Measurements from ENCODE around the gene POLG2. TPM values are rescaled to one million over a fixed set of nuclear protein-coding genes. Genes with fewer than 3 reads are reported as not detected.

POLG2 gene
- total and polyA plus RNA-seq, 2 donors from 2014 or later, result 9.0 to 18.4 TPM

DNA sequence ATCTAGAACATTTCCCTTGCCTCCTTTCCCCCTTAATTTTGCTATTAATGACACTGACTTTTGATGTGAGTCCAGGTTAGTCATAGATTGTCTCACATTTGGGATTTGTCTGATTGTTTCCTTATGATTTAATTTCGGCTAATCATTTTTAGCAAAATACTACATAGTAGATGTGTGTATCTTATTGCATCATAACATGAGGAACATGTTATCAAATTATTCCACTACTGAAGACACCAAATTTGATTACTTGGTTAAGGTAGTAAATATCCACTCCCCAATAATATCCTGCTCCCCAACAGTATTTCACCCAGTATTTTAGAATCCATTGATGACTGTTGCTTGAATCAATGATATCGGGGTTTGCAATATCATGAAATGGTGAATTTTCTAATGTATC is 2.7 kb downstream of the POLG2 start:
- FAIRE-seq, result no peak
- intact Hi-C loops (cut with DNase I), result loop anchor here (10.0 kb wide), 1 partner anchor 69 kb away; no protein-coding TSS in a partner anchor

DNA sequence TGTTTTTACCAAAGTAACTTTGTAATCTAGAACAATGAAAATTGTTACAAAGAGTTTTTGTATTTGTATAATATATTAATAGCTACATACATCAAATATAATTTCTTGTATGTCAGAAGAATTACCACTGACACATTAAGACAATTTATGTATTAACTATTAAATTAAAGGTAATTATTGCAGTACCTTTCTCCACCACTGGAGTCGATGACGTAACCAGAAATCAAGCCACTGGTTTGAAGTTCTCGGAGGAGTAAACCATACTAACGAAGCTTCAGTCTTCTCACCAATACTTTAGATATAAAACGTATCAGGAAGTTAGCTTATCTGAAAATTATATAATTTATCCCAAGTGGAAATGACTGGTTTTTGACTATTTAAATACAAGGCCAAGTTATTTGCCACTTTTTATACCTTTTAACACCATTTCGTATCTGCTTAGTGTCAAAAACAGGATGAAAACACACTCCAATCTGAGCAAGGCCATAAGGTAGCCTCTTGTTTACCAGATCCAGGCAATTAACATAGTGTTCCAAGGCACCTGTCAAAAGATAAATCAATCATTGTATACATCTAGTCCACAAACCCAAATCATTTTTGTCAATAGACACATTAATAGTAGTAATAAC is 4.3 kb downstream of the POLG2 start:
- Histone ChIP-seq H3K9ac (ENCODE audit: low read length in 3 of 3) (no peak overlapping the region), H3K9me3 (ENCODE audit: control insufficient read depth in 2 of 3, insufficient read depth in 1 of 3, low read length in 3 of 3) (no peaks in the 10 kb centered on the region), H3K4me1 (ENCODE audit: control insufficient read depth in 2 of 3, insufficient read depth in 2 of 3, low read depth in 1 of 3, low read length in 3 of 3) (peaks cover 0 to 7% (median 6%) of the 10 kb centered on the region in 3 donors), H3K27ac (ENCODE audit: low read depth in 2 of 2, low read length in 2 of 2) (no peak overlapping the region), H3K27me3 (ENCODE audit: control insufficient read depth, insufficient read depth, low read length) (no peaks in the 10 kb centered on the region), H3K36me3 (ENCODE audit: control insufficient read depth in 2 of 3, insufficient read depth in 3 of 3, low read length in 3 of 3) (peaks cover 5 to 22% (median 12%) of the 10 kb centered on the region in 3 donors), H3K4me3 (ENCODE audit: low read length in 3 of 3) (no peak overlapping the region)
- DNase-seq, result no peak
- FAIRE-seq, result no peak
- TF ChIP-seq, protein P1, sequence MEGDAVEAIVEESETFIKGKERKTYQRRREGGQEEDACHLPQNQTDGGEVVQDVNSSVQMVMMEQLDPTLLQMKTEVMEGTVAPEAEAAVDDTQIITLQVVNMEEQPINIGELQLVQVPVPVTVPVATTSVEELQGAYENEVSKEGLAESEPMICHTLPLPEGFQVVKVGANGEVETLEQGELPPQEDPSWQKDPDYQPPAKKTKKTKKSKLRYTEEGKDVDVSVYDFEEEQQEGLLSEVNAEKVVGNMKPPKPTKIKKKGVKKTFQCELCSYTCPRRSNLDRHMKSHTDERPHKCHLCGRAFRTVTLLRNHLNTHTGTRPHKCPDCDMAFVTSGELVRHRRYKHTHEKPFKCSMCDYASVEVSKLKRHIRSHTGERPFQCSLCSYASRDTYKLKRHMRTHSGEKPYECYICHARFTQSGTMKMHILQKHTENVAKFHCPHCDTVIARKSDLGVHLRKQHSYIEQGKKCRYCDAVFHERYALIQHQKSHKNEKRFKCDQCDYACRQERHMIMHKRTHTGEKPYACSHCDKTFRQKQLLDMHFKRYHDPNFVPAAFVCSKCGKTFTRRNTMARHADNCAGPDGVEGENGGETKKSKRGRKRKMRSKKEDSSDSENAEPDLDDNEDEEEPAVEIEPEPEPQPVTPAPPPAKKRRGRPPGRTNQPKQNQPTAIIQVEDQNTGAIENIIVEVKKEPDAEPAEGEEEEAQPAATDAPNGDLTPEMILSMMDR (IDR thresholded peaks at IDR 0.05; ENCODE audit: borderline replicate concordance, extremely low read depth, insufficient read depth), result no peak
- intact Hi-C loops (cut with DNase I), result loop anchor here (10.0 kb wide), 1 partner anchor 68 kb away; no protein-coding TSS in a partner anchor

More for the DNA sequence above, 2.7 kb downstream of the POLG2 start:
- TF ChIP-seq, protein P1 (IDR thresholded peaks at IDR 0.05; ENCODE audit: borderline replicate concordance, extremely low read depth, insufficient read depth), result no peak
- Histone ChIP-seq H3K4me3 (ENCODE audit: low read length in 3 of 3) (no peak overlapping the region), H3K27me3 (ENCODE audit: control insufficient read depth, insufficient read depth, low read length) (no peaks in the 10 kb centered on the region), H3K9ac (ENCODE audit: low read length in 3 of 3) (no peak overlapping the region), H3K27ac (ENCODE audit: low read depth in 2 of 2, low read length in 2 of 2) (no peak overlapping the region), H3K36me3 (ENCODE audit: control insufficient read depth in 2 of 3, insufficient read depth in 3 of 3, low read length in 3 of 3) (peaks cover 11 to 30% (median 20%) of the 10 kb centered on the region in 3 donors), H3K9me3 (ENCODE audit: control insufficient read depth in 2 of 3, insufficient read depth in 1 of 3, low read length in 3 of 3) (no peaks in the 10 kb centered on the region), H3K4me1 (ENCODE audit: control insufficient read depth in 2 of 3, insufficient read depth in 2 of 3, low read depth in 1 of 3, low read length in 3 of 3) (peaks cover 0 to 7% (median 7%) of the 10 kb centered on the region in 3 donors)
- no peak for DNase-seq

DNA sequence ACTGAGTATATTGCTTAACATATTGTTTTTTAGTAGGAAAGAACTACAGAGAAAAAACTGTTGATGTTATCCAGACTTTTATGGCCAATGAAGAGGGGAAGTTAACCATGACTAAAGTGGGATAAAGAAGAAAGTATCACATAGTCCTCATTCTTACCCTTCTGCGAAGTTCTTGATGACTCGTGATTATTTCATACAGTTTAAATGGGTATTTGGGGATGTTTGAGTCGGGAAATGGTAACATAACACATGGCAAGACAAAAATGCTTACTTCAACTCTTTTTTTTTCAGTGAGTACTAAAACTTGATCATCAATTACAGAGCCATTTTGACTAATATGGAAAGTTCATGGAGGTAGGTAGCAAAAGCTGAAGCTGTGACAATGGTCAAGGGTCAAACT is 4.9 kb downstream of the POLG2 start:
- intact Hi-C loops (cut with DNase I), result loop anchor here (10.0 kb wide), 1 partner anchor 67 kb away; no protein-coding TSS in a partner anchor
- Histone ChIP-seq H3K36me3 (ENCODE audit: control insufficient read depth in 2 of 3, insufficient read depth in 3 of 3, low read length in 3 of 3) (peaks cover 5 to 22% (median 12%) of the 10 kb centered on the region in 3 donors), H3K9ac (ENCODE audit: low read length in 3 of 3) (no peak overlapping the region), H3K9me3 (ENCODE audit: control insufficient read depth in 2 of 3, insufficient read depth in 1 of 3, low read length in 3 of 3) (no peaks in the 10 kb centered on the region), H3K4me1 (ENCODE audit: control insufficient read depth in 2 of 3, insufficient read depth in 2 of 3, low read depth in 1 of 3, low read length in 3 of 3) (peaks cover 0 to 3% (median 0%) of the 10 kb centered on the region in 3 donors), H3K27me3 (ENCODE audit: control insufficient read depth, insufficient read depth, low read length) (no peaks in the 10 kb centered on the region), H3K4me3 (ENCODE audit: low read length in 3 of 3) (no peak overlapping the region), H3K27ac (ENCODE audit: low read depth in 2 of 2, low read length in 2 of 2) (no peak overlapping the region)
- no peak for FAIRE-seq
- TF ChIP-seq, protein P1 (IDR thresholded peaks at IDR 0.05; ENCODE audit: borderline replicate concordance, extremely low read depth, insufficient read depth), result no peak
- DNase-seq, result no peak

All from kidney (tissue), 14 donors.